HG03469 (cell line): ENCODE data around the gene TALDO1.

Source experiments
- ATAC-seq: cut with Tn5 transposase; IDR thresholded peaks from one replicate; pipeline ENCODE4 v1.9.1; 2021; ENCODE audit warnings: mild to moderate bottlenecking, moderate library complexity, moderate number of reproducible peaks; ENCODE audit not compliant: unreplicated experiment

Gene TALDO1

DNA sequence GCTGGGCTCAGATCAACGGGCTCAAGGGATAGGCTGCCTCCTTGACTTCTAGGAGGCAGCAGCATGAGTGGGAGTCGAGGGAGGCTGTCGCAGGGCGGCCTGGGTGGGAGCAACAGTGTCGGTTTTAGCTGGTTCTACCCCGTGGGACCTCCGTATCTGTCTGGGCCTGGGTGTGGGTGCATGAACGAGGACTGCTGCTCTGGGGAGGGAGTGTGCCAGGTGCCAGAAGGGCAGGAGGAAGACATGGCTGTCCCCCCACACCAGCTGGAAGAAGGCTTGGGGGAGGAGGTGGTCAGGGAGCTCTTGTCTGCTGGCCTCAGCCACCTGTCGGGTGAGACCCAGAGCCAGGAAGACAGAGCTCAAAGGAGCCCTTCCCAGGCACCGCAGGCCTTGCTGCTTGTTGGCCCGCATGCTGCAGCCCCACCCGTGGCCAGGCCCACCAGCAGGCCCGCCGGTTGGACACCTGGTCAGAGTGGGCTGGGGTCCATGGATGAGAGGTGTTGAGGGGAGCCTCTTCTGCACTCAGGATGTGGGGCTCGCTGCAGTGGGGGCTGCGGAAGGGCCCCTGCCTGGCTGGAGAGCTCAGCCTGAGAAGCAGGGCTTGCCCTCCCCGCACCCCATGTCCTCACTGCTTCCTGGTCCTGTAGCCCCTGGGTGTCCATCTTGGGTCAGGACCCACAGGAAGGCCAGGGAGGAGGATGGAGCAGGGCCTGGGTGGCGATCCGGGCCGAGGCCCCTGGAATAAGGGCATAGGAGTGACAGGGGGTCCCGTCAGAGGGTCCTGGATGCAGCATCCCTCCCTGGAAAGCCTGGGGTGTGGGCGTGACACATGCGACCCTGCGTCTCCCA, 39.2 kb downstream of the TALDO1 start:
- no peak for ATAC-seq

DNA sequence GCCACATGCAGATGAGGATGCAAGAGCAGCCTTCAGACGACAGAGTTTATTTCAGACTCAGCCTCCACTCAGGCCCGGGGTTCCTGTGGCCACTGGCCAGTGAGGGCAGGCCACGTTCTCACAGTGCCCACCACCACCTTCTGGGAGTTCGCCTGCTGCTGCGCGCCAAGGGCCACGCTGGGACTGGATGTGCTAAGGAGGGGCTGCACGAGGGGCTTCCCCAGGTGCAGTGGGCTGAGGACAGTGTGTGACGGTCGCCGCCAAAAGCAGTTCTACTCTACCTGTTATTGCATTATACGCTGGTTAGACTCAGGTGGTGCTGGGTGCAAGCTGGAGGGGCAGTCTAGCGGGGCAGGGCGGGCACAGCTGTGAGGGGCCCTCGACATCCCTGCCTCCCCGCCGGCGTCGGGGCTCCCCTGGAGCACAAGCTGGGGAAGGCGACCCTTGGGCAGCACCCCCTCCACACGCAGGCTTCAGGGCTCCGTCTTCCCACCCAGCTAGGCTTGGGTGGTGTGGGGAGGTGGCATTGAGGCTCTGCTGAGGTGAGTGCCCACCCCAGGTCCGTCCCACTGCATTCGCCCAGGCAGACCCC, 39.9 kb downstream of the TALDO1 start:
- ATAC-seq, result no peak

- ATAC-seq, result no peak
These were observed 40.9 kb downstream of the TALDO1 start for GRCh38 chr11:788009-788640.

GRCh38 chr11:788953-789940, 42.0 kb downstream of the TALDO1 start:
- ATAC-seq, result no peak

DNA sequence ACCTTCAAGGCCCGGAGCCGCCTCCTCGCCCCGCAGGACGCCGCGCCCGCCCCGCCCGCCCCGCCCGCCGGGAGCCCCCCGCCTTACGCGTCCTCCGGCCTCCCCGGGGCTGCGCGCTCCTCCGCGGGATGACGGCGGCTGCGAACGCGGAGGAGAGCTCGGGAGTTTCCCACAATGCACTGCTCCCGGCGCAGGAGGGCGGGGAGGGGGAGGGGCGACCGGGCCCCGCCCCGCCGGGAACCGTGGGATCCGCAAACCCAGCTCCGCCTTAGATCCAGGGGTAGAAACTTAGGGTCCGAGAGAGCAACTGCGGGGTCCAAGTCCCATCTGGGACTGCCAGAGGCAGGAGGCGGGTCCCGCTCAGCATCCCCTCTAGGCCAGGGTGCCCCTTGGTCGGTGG, 42.7 kb downstream of the TALDO1 start, which contains the start of gene CEND1:
TSS of gene CEND1 (minus strand) at position 148 of the 400 bp plus-strand sequence. CDS start 1,514 bp downstream, outside the sequence.
- no peak for ATAC-seq

- ATAC-seq, result no peak
These were observed 43.7 kb downstream of the TALDO1 start for GRCh38 chr11:790721-791564.

DNA sequence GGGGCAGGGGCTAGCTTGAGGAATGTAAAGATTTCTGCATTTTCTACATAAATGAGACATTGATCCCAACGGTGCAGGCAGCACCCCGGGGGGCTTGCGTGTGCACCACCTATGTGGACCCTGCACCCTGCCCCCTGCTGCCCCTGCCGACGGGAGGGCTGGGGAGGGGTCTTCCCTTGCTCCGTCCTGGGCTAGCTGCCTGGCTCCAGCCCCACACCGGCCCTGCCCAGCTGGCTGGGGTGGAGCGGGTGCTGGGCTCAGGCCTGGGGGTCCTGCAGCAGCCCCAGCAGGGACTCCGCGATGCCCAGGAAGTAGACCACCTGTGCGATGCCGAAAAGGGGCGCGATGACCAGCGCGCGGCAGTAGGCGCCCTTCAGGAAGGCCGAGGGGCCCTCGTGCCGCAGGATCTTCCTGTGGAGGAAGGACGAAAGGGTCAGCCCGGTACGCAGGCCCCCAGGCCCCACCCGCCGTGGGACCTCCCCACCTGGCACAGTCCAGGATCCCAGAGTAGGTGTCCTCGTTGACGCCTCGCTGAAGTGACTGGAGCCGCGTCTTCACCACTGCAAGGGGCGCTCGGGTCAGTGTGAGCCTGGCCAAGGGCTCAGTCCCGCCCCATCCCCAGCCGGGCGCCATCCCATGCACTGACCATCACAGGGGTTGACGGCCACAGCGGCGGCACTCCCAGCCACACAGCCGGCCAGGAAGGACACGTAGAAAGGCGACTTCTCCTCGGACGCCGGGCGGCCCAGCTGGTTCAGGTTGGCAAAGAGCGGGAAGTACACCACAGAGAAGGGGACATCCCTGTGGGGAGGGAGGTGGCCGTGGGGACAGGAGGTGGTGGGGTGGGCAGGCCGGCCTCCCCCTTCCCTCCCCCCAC, 44.6 kb downstream of the TALDO1 start:
- no peak for ATAC-seq

DNA sequence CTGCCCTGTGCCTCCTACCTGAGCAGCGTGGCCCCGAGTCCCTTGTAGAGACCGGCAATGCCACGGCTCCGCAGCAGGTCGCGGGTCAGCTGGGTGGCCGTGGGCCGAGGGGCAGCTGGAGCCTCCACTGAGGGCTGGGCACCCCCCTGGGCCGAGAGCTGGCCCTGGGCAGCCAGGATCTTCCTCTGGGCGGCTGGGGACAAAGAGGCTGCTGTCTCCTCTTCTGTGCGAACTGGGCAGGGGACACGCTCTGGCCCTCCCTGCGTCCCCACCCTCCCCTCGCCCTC, 45.2 kb downstream of the TALDO1 start:
- no peak for ATAC-seq

- ATAC-seq, result no peak
These were observed 45.6 kb downstream of the TALDO1 start for GRCh38 chr11:792873-793272.

DNA sequence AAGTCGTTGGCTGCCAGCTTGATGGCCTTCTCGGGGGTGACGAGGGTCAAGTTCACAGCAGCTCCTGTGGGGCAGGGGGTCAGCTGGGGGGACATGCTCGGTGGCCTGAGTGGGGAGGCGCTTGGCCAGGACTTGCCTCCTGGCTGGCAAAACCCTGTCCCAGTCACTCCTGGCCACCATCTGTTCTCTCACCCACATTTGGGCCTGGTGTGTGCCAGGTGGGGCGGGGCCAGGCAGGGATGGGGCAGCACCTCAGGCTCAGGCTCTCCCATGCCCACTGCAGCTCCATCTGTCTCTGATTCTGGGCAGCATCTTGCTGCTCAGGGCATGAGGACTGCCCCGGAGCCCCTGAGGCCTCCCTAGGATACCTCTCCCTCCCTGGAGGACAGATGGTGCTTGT, 46.3 kb downstream of the TALDO1 start:
- no peak for ATAC-seq

GRCh38 chr11:794013-794765, 46.9 kb downstream of the TALDO1 start:
- ATAC-seq, result no peak

GRCh38 chr11:794766-795633, 47.7 kb downstream of the TALDO1 start:
- ATAC-seq, result no peak

DNA sequence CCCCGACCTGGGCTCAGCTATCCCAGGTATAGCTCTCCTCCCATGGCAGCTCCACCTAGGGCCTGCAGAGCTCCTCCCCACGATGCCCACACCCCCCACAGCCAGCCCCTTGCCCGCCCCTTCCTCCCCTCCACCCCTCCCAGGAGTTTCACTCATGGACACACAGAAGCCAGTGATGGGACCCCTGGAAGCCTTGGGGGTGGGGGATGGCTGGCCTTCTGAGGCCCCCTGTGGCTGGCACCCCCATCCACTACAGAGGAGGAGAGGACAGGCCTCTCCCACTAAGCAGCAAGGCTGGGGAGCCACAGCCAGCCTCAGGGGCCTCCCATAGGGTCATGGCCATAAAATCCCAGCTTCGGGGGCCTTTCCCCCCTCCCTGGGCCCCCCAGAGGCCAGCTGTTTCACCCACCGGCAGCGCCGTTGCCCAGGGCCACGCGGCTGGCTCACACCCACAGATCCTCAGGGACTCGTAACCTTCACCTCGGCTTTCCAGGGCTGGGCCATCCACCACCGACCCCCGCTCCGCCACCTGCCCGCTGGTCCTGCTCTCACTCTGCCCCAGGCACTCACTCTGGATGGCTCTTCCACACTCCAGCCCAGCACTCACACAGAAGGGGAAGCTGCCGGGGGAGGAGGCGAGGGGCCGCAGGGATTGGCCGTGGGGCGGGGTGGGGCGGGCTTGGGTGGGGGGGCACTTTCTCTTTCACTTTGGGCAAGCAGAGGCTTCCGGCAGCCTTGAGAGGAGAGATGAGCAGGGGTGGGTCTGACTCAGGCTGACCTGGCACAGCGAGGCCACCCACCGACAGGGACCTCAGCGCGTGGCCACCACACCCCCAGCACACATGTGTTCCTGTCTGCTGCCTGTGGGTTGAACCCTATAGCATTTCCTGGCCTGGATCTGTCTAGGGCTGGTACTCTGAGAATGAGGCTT, 48.6 kb downstream of the TALDO1 start:
- no peak for ATAC-seq

DNA sequence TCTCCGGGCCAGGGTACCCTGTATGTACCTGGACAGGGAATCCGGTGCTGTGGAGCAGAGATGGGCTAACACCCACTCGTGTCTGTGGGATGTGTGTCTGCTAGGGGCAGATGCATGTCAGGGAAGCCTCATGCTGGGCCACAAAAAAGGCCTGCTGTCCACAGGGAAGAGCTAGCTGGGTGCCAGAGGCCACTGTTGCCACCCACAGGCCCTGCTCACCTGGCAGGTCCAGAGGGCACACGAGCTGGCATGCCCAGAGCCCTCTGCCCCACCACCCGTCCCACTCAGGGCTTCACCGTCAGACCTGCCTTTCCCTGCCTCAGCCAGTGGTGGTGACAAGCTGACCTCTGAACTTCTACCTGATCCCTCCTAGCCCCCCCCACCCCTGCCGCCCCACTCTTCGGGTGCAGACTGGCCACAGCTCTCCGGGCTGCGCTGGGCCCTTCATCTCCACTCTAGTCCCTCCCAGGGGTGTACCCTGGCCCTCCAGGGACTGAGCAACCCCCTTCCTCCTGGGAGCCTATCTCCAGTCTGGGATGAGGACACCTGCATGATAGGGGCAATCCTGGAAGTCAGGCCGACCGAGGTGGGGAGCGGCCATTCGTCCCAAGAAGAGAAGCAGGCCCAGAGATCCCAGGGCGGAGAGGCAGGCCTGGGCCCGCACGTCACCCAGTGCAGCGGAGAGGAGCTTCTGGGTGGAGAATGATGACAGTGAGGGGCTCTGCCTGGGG, 49.5 kb downstream of the TALDO1 start:
- no peak for ATAC-seq

- peak; percentile 10 for ATAC-seq
These were observed 50.2 kb downstream of the TALDO1 start for GRCh38 chr11:797296-798092.
